KMS-11 (cell line): ENCODE measurements around the gene CACNA1S.

Experiments used
- H2AFZ ChIP-seq: fragments of 200-600 bp; sonication (generic); 2 replicates; pipeline ENCODE4 v1.6.1; 2016; ENCODE audit warnings: antibody characterized with exemption, mixed run types, low read depth
- H3K27ac ChIP-seq: fragments of 200-600 bp; sonication (generic); 2 replicates; pipeline ENCODE4 v1.6.1; 2016; ENCODE audit warnings: mild to moderate bottlenecking, mixed run types
- H3K27me3 ChIP-seq: fragments of 200-600 bp; sonication (generic); 2 replicates; pipeline ENCODE4 v1.6.1; 2017; ENCODE audit warnings: mild to moderate bottlenecking, low read depth, mixed run types, moderate library complexity; ENCODE audit not compliant: insufficient read depth
- H3K36me3 ChIP-seq: fragments of 200-600 bp; sonication (generic); 2 replicates; pipeline ENCODE4 v1.6.1; 2017; ENCODE audit warnings: mild to moderate bottlenecking, mixed run types; ENCODE audit not compliant: insufficient read depth
- H3K4me1 ChIP-seq: fragments of 200-600 bp; sonication (generic); 2 replicates; pipeline ENCODE4 v1.6.1; 2016; ENCODE audit warnings: mild to moderate bottlenecking, low read depth, mixed run types; ENCODE audit not compliant: poor library complexity, severe bottlenecking
- H3K4me2 ChIP-seq: fragments of 200-600 bp; sonication (generic); 2 replicates; pipeline ENCODE4 v1.7.0; 2016; ENCODE audit warnings: mild to moderate bottlenecking, mixed run types
- H3K4me3 ChIP-seq: fragments of 200-600 bp; sonication (generic); IDR thresholded peaks from 2 replicates; pipeline ENCODE4 v1.6.1; 2017; ENCODE audit warnings: low read depth, low read length, mixed read lengths; ENCODE audit not compliant: insufficient read depth
- H3K79me2 ChIP-seq: fragments of 200-600 bp; sonication (generic); 2 replicates; pipeline ENCODE4 v1.6.1; 2016; ENCODE audit warnings: low read depth, mixed run types; ENCODE audit not compliant: insufficient read depth
- H3K9ac ChIP-seq: fragments of 200-600 bp; sonication (generic); 2 replicates; pipeline ENCODE4 v1.6.1; 2016; ENCODE audit warnings: mild to moderate bottlenecking, mixed run types
- H4K20me1 ChIP-seq: fragments of 200-600 bp; sonication (generic); 2 replicates; pipeline ENCODE4 v1.6.1; 2016; ENCODE audit warnings: mild to moderate bottlenecking, mixed run types; ENCODE audit not compliant: insufficient read depth
- TF ChIP-seq, protein P1 (sequence below): fragments of 200-600 bp; sonication (generic); conservative IDR thresholded peaks from 2 replicates; pipeline ENCODE4 v1.6.1; 2017; ENCODE audit warnings: low read depth, mild to moderate bottlenecking, antibody characterized with exemption, low read length, moderate library complexity, mixed read lengths

CACNA1S gene

DNA sequence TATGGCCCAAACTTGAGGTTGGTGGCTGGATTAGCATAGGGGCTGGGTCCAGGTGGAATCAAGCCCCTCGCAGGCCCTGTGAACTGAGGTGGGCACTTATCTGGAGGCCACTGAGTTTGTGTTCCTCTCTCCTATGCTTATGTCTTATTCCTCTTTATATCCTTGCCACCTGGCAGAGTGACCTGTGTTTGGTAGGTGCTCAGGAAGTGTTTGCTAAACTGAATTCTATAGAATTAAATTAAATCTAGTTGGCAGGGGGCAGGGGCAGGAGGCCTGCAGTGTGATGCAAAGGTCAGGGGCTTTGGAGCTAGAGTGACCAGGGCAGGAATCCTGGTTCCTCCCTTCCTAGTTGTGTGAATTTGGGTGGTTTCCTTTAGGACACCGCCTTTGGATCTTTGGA is 43.1 kb upstream of the CACNA1S start:
- H3K36me3 ChIP-seq = no peaks in the 10 kb centered on the region
- peaks cover 8% of the 10 kb centered on the region; the same call in 1 of the 2 replicates for H3K79me2 ChIP-seq
- no peaks in the 10 kb centered on the region for H3K27me3 ChIP-seq
- H2AFZ ChIP-seq = no peak overlapping the region
- H4K20me1 ChIP-seq = no peaks in the 10 kb centered on the region
- H3K4me3 ChIP-seq = no peak overlapping the region
- TF ChIP-seq, protein P1, sequence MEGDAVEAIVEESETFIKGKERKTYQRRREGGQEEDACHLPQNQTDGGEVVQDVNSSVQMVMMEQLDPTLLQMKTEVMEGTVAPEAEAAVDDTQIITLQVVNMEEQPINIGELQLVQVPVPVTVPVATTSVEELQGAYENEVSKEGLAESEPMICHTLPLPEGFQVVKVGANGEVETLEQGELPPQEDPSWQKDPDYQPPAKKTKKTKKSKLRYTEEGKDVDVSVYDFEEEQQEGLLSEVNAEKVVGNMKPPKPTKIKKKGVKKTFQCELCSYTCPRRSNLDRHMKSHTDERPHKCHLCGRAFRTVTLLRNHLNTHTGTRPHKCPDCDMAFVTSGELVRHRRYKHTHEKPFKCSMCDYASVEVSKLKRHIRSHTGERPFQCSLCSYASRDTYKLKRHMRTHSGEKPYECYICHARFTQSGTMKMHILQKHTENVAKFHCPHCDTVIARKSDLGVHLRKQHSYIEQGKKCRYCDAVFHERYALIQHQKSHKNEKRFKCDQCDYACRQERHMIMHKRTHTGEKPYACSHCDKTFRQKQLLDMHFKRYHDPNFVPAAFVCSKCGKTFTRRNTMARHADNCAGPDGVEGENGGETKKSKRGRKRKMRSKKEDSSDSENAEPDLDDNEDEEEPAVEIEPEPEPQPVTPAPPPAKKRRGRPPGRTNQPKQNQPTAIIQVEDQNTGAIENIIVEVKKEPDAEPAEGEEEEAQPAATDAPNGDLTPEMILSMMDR = no peak
- H3K4me2 ChIP-seq = no peak overlapping the region
- H3K27ac ChIP-seq = no peak overlapping the region
- peaks cover 40% of the 10 kb centered on the region for H3K4me1 ChIP-seq
- no peak overlapping the region for H3K9ac ChIP-seq

DNA sequence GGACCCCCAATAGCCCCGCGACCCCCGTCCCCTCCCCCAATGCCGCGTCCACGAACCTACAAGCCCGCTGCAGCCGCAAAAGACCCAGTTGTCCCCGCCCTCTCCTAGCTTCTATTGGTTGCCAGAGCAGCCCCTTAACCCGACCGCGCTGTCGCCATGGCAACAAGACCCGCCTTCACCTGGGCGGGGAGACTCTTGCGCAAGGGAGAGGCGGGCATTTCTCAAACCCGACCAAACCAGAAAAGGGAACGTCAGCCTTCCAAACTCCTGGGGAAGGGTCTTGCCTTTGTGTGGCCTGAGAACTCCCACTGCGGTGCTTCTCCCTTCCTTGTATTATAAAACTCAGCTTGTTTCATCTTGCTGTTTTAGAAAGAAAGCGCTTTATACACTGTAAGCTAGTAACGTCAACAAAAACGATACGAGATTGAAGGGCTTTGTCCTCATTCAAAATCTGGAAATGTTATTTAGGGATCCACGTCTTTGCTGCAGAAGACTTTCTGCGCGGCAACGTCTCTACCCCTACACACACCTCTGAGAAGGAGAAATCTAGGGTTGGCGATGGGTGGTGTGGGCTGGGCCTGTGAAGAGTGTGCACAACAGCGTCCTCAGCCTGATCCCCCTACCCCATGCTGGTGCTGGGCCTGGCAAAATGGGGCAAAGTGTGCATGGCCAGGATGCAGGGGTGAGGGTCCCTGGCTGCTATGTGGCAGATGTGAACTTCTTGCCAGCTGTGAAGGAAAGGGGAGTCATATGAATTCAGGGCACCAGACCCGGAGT is 42.4 kb upstream of the CACNA1S start, which contains the start of gene TMEM9:
Gene TMEM9, minus strand, starts transcription at position 86 of the 777 bp plus-strand sequence. CDS start 551 bp downstream, outside the sequence.
- Histone ChIP-seq H3K27ac (no peak within 1 kb of the TSS), H3K79me2 (peaks cover 8% of the 10 kb centered on the region; the same call in 1 of the 2 replicates), H3K9ac (peak within 1 kb of the TSS; percentile 46; the same call in 1 of the 2 replicates), H3K36me3 (no peaks in the 10 kb centered on the region), H2AFZ (peak within 1 kb of the TSS; percentile 70), H3K27me3 (no peaks in the 10 kb centered on the region), H3K4me3 (peak within 1 kb of the TSS; percentile 94), H4K20me1 (no peaks in the 10 kb centered on the region), H3K4me2 (peak within 1 kb of the TSS; percentile 59), H3K4me1 (peaks cover 33% of the 10 kb centered on the region)
- TF ChIP-seq, protein P1 = no peak

DNA sequence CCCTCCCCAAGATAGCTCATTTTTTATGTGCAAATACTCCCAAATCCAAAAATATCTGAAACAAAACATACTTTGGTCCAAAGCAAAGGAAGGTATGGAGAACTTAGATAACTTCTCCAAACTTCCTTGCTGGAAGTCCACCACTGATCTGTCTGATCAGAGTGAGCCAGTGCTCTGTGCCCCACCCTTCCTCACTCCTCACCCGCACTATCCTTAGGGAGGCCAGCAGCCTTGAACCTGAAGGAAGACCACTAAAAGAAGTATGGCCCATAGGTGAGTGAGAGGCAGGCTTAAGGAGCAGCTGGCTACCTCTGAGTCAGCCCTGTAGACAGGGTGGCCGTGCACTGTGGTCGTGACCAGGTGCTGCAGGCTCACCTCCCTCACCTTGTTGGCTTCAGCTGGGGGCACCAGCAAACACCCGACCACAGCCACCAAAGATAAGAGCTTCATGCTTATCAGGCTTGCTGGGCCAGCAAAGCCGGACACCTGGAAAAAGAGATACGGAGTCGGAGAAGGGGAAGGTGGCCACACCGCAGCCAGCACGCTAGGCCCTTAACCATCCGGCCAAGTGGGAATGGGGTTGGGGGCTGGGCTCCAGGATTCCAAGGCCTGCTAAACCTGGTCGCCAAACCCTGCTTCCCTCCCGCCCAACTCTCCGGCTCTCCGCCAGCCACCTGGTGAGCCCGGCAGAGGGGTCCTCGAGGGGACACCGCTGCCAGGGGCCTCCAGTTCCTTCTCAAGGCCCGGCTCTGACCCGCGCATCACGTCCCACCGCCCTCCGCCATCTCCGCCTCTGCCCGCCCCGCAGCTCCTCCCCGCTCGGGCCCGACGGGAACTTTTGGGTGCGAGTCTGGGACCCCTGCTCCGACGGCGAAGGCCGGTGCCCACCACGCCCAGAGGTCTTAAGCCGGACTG is 41.5 kb upstream of the CACNA1S start:
- Histone ChIP-seq H4K20me1 (no peaks in the 10 kb centered on the region), H3K4me2 (peak overlapping the region; percentile 54), H3K9ac (peak overlapping the region; percentile 46; the same call in 1 of the 2 replicates), H3K36me3 (no peaks in the 10 kb centered on the region), H3K4me1 (peaks cover 31% of the 10 kb centered on the region), H3K79me2 (peaks cover 8% of the 10 kb centered on the region; the same call in 1 of the 2 replicates), H3K4me3 (peak overlapping the region; percentile 94), H3K27ac (no peak overlapping the region), H2AFZ (peak overlapping the region; percentile 70), H3K27me3 (no peaks in the 10 kb centered on the region)
- TF ChIP-seq, protein P1 = no peak

DNA sequence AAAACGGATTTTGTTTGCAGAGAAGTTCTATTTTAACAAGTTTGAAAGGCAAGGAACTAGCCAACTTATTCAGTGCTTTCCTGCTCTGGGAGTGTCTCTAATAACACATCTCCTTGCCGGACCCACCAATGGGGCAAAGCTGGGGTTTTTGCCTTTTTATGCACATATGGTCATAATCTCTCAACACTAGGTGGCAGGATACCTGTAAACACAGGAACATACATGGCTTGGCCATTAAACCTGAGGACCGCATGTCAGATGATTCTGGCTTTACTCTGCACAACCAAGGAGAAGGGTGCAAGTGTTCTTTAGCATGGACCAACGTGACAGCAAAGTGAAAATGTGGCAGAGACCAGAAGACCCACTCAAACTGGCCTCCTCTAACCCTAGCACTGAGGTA is 37.2 kb upstream of the CACNA1S start:
- no peak overlapping the region for H3K4me3 ChIP-seq
- H3K27ac ChIP-seq = no peak overlapping the region
- H3K4me1 ChIP-seq = peaks cover 8% of the 10 kb centered on the region
- no peak overlapping the region for H2AFZ ChIP-seq
- peaks cover 8% of the 10 kb centered on the region; the same call in 1 of the 2 replicates for H3K79me2 ChIP-seq
- TF ChIP-seq, protein P1 = peak; percentile 84
- H4K20me1 ChIP-seq = no peaks in the 10 kb centered on the region
- no peak overlapping the region for H3K9ac ChIP-seq
- H3K4me2 ChIP-seq = no peak overlapping the region
- H3K27me3 ChIP-seq = no peaks in the 10 kb centered on the region
- H3K36me3 ChIP-seq = peaks cover 4% of the 10 kb centered on the region; the same call in 1 of the 2 replicates
